ENCODE data around the gene CBX2.

GRCh38 chr17:79761894-79762589, 15.9 kb upstream of the CBX2 start:
- TF ChIP-seq ELK1 (IDR thresholded peaks at IDR 0.05; ENCODE audit: borderline replicate concordance, low read depth, low read length) (no peak), MXI1 (IDR thresholded peaks at IDR 0.05; ENCODE audit: borderline replicate concordance, low read depth, low read length) (no peak), POLR2A (IDR thresholded peaks at IDR 0.05; ENCODE audit: low read depth, low read length) (no peak), FOS (IDR thresholded peaks at IDR 0.05; ENCODE audit: low read depth, low read length) (no peak), RFX5 (IDR thresholded peaks at IDR 0.05; ENCODE audit: low read depth, low read length) (no peak), MAZ (IDR thresholded peaks at IDR 0.05; ENCODE audit: borderline replicate concordance, low read depth, low read length) (no peak), SMC3 (IDR thresholded peaks at IDR 0.05; ENCODE audit: low read depth, low read length) (no peak), CHD1 (IDR thresholded peaks at IDR 0.05; ENCODE audit: low read depth, low read length) (no peak)
- TF ChIP-seq, protein P1, sequence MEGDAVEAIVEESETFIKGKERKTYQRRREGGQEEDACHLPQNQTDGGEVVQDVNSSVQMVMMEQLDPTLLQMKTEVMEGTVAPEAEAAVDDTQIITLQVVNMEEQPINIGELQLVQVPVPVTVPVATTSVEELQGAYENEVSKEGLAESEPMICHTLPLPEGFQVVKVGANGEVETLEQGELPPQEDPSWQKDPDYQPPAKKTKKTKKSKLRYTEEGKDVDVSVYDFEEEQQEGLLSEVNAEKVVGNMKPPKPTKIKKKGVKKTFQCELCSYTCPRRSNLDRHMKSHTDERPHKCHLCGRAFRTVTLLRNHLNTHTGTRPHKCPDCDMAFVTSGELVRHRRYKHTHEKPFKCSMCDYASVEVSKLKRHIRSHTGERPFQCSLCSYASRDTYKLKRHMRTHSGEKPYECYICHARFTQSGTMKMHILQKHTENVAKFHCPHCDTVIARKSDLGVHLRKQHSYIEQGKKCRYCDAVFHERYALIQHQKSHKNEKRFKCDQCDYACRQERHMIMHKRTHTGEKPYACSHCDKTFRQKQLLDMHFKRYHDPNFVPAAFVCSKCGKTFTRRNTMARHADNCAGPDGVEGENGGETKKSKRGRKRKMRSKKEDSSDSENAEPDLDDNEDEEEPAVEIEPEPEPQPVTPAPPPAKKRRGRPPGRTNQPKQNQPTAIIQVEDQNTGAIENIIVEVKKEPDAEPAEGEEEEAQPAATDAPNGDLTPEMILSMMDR (conservative IDR thresholded peaks at IDR 0.05; ENCODE audit: low read depth, low read length), result no peak
- TF ChIP-seq, protein P2, sequence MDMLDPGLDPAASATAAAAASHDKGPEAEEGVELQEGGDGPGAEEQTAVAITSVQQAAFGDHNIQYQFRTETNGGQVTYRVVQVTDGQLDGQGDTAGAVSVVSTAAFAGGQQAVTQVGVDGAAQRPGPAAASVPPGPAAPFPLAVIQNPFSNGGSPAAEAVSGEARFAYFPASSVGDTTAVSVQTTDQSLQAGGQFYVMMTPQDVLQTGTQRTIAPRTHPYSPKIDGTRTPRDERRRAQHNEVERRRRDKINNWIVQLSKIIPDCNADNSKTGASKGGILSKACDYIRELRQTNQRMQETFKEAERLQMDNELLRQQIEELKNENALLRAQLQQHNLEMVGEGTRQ (IDR thresholded peaks at IDR 0.05; ENCODE audit: low read depth, low read length), result no peak
